Right lobe of liver (tissue), 6 donors: ENCODE results near the gene UBE2R2. TPM values are rescaled to one million over a fixed set of nuclear protein-coding genes. Genes with fewer than 3 reads are reported as not detected.
A peak's percentile ranks its signal among the peaks of the same experiment; 100 is the strongest.
"Not testable (repeated sequence)": the region's sequence is repeated elsewhere in the genome, so short reads cannot be mapped to it uniquely, and the experiment has no call there.

Experiments used
- ATAC-seq, 4 donors: fragments of 200-7000 bp; cut with Tn5 transposase; one replicate each; pipeline ENCODE4 v1.9.1; 2020; ENCODE audit warnings: mild to moderate bottlenecking in 4 of 4, moderate library complexity in 4 of 4
- DNase-seq, 3 donors: peaks; one replicate each; pipeline ENCODE4 v3.0.0-alpha.2; 2020
- H3K27ac ChIP-seq, 3 donors: fragments of 200-600 bp; one replicate each; pipeline ENCODE4 v1.8.0; 2022
- H3K27me3 ChIP-seq, 2 donors: fragments of 200-600 bp; one replicate each; pipeline ENCODE4 v1.8.0; 2022
- H3K36me3 ChIP-seq, 4 donors: fragments of 200-600 bp; sonication (generic) in 1 of 4; one replicate each; pipeline versions ENCODE4 v1.5.1 to v1.8.0; 2017 to 2022; ENCODE audit warnings: control low read depth in 1 of 4
- H3K4me1 ChIP-seq, 4 donors: fragments of 200-600 bp; sonication (generic) in 1 of 4; one replicate each; pipeline versions ENCODE4 v1.5.1 to v1.8.0; 2017 to 2022; ENCODE audit warnings: control low read depth in 1 of 4
- H3K4me3 ChIP-seq, 3 donors: fragments of 200-600 bp; one replicate each; pipeline ENCODE4 v1.8.0; 2022
- H3K9me3 ChIP-seq, 4 donors: fragments of 200-600 bp; sonication (generic) in 1 of 4; one replicate each; pipeline versions ENCODE4 v1.5.1 to v1.8.0; 2017 to 2022; ENCODE audit warnings: control low read depth in 1 of 4
- CTCF ChIP-seq, 4 donors: fragments of 200-600 bp in 3 of 4; fragments of 450-650 bp in 1 of 4; IDR thresholded peaks; one replicate each; pipeline versions ENCODE4 v1.5.1 to v1.8.0; 2016 to 2022; ENCODE audit warnings: antibody characterized with exemption in 4 of 4, mild to moderate bottlenecking in 2 of 4
- POLR2A ChIP-seq: fragments of 450-650 bp; IDR thresholded peaks from one replicate; pipeline ENCODE4 v1.6.1; 2017; ENCODE audit warnings: antibody characterized with exemption, mild to moderate bottlenecking
- WGBS: methylation state at CpG from one replicate; pipeline ENCODE4 v1.1.6; 2018; ENCODE audit warnings: low coverage, low lambda C conversion rate; ENCODE audit not compliant: insufficient coverage; ENCODE audit errors: missing lambda C conversion rate; 5-methylcytosine and 5-hydroxymethylcytosine counted together
- intact Hi-C, 2 donors: fragments of 100-400 bp; cut with DNase I; formaldehyde crosslinking; loops; one replicate each; pipeline versions ENCODE4 v1.11.2 to v1.14.1; 2022
- total RNA-seq, 6 experiments: library from RNA; depleted of rRNA in 2 of 6; stranded (reverse); fragments of >200 nt in 2 of 6; fragmentation: NEBNext Ultra II Directional in 3 of 6; extraction: Animal tissue kit (Norgen Biotek cat#: 25700) in 3 of 6; gene quantifications; one replicate each; pipeline versions ENCODE4 v1.1.0 to v1.2.4, GENCODE V29; 2016 to 2023
- donor health status: DM: no; HTN: yes; CAD: no.
- donor health status: DM: no; HTN: no; CAD: no.
- donor health status: DM: no; HTN: no; CAD: no.
- donor health status: DM: no; HTN: yes; CAD: no.
- donor health status: DM: no; HTN: yes; CAD: no.

The UBE2R2 gene
- total RNA-seq, 6 experiments from 2014 or later = 21.1 to 27.4 (median 21.8) TPM

GRCh38 chr9:33799928-33800704, 16.8 kb upstream of the UBE2R2 start:
- Histone ChIP-seq H3K4me3 (no peak overlapping the region), H3K4me1 (no peaks in the 10 kb centered on the region), H3K27me3 (no peaks in the 10 kb centered on the region), H3K9me3 (no peaks in the 10 kb centered on the region), H3K36me3 (no peaks in the 10 kb centered on the region), H3K27ac (no peak overlapping the region)
- TF ChIP-seq CTCF (IDR thresholded peaks at IDR 0.05) = no peak
- TF ChIP-seq POLR2A = no peak
- ATAC-seq = no peak
- 49% methylated on average over 2 of the region's 9 CpGs for WGBS
- no peak for DNase-seq
- intact Hi-C loops = no loop called here

GRCh38 chr9:33800886-33801285, 16.1 kb upstream of the UBE2R2 start:
- no peaks in the 10 kb centered on the region for H3K4me1 ChIP-seq
- 83% methylated on average over 2 of the region's 2 CpGs for WGBS
- no peaks in the 10 kb centered on the region for H3K9me3 ChIP-seq
- no peak overlapping the region for H3K4me3 ChIP-seq
- no peaks in the 10 kb centered on the region for H3K36me3 ChIP-seq
- no peaks in the 10 kb centered on the region for H3K27me3 ChIP-seq
- DNase-seq (no peak), ATAC-seq (no peak)
- intact Hi-C loops = no loop called here
- H3K27ac ChIP-seq = no peak overlapping the region
- no peak for TF ChIP-seq CTCF (IDR thresholded peaks at IDR 0.05)
- no peak for TF ChIP-seq POLR2A

- H3K4me3 ChIP-seq, intact Hi-C loops, H3K4me1 ChIP-seq, H3K27ac ChIP-seq, H3K9me3 ChIP-seq, ATAC-seq, H3K36me3 ChIP-seq, H3K27me3 ChIP-seq, DNase-seq: not testable (repeated sequence)
- WGBS = 88% methylated on average over 2 of the region's 2 CpGs
These were observed 14.9 kb upstream of the UBE2R2 start for GRCh38 chr9:33801943-33802500.

- H3K36me3 ChIP-seq, H3K9me3 ChIP-seq, H3K27me3 ChIP-seq, H3K4me1 ChIP-seq, DNase-seq, intact Hi-C loops, ATAC-seq, H3K4me3 ChIP-seq, H3K27ac ChIP-seq: not testable (repeated sequence)
- 82% methylated on average over 3 of the region's 3 CpGs for WGBS
These were observed 12.8 kb upstream of the UBE2R2 start for GRCh38 chr9:33804196-33804595.

- DNase-seq (peak; percentile 63 to 74 (median 69)), ATAC-seq (peak; percentile 97 to 99 (median 98))
These were observed 9.8 kb upstream of the UBE2R2 start for GRCh38 chr9:33807156-33807555.

GRCh38 chr9:33808979-33809322, 8.0 kb upstream of the UBE2R2 start:
- H3K4me1 ChIP-seq = peaks cover 0 to 10% (median 0%) of the 10 kb centered on the region in 4 donors
- H3K4me3 ChIP-seq, intact Hi-C loops, H3K27ac ChIP-seq, DNase-seq, H3K36me3 ChIP-seq, ATAC-seq, H3K27me3 ChIP-seq, H3K9me3 ChIP-seq: not testable (repeated sequence)
- 32% methylated on average over 1 of the region's 1 CpG for WGBS

More at GRCh38 chr9:33807156-33807555, 9.8 kb upstream of the UBE2R2 start:
- intact Hi-C loops, H3K4me3 ChIP-seq, H3K27me3 ChIP-seq, H3K36me3 ChIP-seq, H3K4me1 ChIP-seq, H3K9me3 ChIP-seq, H3K27ac ChIP-seq: not testable (repeated sequence)
- WGBS = 41% methylated on average over 2 of the region's 2 CpGs
